DMS79 (cell line): ENCODE data around the gene OR11A1.

Source experiments
- DNase-seq: peaks from one replicate; lab custom pipeline; 2025; lab: John Stamatoyannopoulos, UW

OR11A1 gene, protein sequence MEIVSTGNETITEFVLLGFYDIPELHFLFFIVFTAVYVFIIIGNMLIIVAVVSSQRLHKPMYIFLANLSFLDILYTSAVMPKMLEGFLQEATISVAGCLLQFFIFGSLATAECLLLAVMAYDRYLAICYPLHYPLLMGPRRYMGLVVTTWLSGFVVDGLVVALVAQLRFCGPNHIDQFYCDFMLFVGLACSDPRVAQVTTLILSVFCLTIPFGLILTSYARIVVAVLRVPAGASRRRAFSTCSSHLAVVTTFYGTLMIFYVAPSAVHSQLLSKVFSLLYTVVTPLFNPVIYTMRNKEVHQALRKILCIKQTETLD

GRCh38 chr6:29456971-29457370, at the start of gene OR11A1, which contains the start of gene OR2H1:
Gene OR11A1, minus strand, starts transcription at chr6:29457071. Its CDS starts 29,430 bp downstream, at chr6:29427641.
Gene OR2H1, plus strand, starts transcription at chr6:29457155. Its CDS starts 4,615 bp downstream, at chr6:29461770.
- DNase-seq: no peak

- no peak for DNase-seq
Observed at GRCh38 chr6:29506446-29507067, 49.7 kb upstream of the OR11A1 start.

- DNase-seq: no peak
Observed at GRCh38 chr6:29505808-29506207, 48.9 kb upstream of the OR11A1 start.

GRCh38 chr6:29504961-29505360, 48.1 kb upstream of the OR11A1 start:
- no peak for DNase-seq

DNA sequence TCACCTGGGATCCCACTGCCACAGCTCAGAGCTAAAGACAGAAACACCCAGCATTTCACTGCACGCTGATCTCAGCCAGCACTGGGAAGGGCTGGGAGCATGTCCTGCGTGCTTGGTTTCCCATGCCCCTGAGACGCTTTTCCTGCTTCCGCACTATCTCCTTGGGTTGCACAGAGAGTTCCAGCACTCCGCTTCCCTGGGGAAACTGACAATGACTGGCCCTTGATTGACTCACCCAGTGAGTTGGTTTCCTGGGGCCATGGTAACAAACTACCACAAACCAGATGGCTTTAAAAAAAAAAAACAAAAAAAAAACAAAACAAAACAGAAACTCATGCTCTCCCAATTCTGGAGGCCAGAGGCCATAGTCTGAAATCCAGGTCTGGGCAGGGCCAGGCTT, 45.7 kb upstream of the OR11A1 start:
- no peak for DNase-seq

GRCh38 chr6:29502181-29502580, 45.3 kb upstream of the OR11A1 start:
- no peak for DNase-seq

GRCh38 chr6:29501106-29501505, 44.2 kb upstream of the OR11A1 start:
- DNase-seq: no peak

DNA sequence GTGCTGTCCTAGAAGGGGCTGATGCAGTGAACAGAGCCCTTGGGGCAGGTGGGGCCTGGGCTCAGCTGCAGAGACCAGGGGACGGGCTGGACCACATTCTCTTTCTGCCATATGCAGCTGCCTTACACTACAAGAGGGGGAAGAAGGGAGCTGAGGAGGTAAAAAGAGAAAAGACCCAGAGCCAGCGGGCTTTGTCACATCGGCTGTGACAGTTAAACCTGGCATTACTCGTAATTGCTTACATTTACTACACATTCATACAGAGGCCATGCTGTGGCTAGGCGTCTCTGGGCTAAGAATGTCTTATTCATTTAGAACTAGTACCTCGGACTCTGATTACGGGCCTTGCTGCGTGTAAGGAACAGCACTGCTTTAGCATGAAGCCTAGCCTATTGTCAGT, 43.7 kb upstream of the OR11A1 start:
- no peak for DNase-seq

- DNase-seq: no peak
Observed at GRCh38 chr6:29499704-29500103, 42.8 kb upstream of the OR11A1 start.

- no peak for DNase-seq
Observed at GRCh38 chr6:29496961-29497360, 40.1 kb upstream of the OR11A1 start.

DNA sequence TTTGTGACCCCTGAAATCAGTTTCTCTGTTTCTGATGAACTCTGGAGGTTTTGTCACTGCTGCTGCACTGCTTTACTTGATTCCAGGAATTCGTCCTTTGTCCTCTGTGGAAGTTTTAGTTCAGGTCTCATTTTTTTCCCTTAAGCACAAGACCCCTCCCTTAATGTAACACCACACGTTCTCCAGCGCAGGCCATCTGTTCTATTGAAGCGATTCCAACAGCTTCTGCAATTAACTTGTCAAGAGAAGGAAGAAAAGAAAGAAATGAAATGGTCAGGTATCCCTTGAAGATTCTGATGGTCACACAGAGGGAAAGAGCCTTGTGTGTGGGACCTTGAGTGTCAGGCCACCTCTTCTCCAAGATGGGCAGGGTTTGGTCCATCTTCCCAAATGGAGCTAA, 38.7 kb upstream of the OR11A1 start:
- DNase-seq: no peak

DNA sequence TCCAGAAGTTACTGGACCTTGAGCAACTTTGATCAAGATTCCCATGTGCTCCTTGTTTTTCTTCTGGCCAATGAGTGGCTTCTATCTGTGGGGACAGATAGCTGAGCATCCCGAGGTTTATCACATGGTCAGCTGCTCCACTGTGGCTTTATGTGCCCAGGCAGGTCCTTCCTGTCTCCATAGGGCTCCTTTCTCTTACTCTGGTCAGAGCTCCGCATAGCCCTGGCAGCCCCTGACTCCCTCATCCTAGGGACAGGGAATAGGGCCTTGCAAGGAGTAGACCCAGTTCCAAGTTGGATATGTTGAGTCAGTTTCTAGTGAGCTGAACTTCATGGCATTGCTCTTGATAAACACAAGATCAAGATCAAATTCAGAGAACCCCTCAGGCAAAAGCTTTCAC, 37.3 kb upstream of the OR11A1 start:
- no peak for DNase-seq

DNA sequence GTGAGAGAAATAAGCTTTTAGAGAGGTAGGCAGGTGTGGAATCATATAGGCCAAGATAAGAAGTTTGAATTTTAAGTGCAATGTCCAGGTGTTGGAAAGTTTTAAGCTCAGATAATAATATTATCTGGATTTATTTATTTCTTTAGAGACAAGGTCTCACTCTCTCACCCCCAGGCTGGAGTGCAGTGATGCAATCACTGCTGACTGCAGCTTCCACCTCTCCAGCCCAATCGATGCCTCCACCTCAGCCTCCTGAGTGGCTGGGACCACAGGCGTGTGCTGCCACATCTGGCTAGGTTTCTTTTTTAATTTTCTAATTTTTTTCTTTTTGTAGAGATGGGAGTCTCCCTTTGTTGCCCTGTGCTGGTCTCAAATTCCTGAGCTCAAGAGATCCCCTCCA, 36.4 kb upstream of the OR11A1 start:
- DNase-seq: no peak

DNA sequence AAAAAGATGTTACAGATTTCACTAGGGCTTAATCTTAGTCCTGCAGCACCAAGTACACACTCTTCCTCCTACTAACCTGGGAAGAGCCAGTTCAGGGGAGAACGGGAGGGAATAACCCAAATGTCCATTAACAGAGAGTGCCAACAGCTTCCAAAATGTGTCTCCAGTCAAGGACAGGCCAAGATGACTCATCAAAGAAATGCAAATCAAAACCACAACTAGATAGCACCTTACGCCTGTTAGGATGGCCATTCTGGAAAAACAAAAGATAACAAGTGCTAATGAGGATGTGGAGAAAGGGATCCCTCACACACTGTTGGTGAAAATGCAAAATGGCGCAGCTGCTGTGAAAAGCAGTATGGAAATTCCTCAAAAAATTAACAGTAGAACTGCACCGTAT, 34.7 kb upstream of the OR11A1 start:
- DNase-seq: no peak

DNA sequence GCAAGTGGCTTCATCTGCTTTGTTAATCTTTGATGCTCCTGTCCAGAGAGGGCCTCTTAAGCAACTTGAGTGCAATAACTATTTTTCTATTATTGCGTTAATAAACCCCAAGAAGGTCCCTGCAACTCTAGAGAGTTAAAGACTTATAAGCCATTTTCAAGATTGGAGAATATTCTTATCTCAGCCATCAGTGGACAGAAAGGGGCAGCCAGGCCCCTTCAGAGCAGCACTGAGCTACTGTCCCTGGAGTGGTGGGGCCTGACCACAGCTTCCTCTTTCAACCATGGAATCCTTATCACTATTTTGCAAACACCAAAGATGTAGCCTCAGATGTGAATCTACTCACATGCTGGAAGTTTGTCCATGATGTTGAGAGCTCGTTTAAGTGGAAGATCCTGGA, 33.7 kb upstream of the OR11A1 start:
- no peak for DNase-seq

GRCh38 chr6:29490055-29490454, 33.2 kb upstream of the OR11A1 start:
- no peak for DNase-seq

DNA sequence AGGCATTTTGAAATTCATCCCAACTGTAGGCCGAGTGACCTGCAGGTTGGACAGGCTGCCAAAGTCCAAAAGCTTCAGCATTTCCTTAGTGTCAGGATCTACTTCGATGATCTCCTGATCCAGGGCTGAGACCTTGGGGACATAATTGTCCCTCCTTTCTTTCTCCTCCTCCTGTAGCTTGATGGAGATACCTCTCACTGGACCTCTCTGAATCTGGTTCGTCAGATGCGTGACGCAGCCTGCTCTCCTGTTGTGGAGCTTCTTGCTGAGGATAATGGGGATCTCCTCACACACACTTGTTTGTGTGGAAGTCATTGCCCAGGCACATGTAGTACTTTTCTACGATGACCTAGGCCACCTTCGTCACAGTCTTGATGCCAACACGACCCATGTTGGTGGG, 32.4 kb upstream of the OR11A1 start:
- no peak for DNase-seq

DNA sequence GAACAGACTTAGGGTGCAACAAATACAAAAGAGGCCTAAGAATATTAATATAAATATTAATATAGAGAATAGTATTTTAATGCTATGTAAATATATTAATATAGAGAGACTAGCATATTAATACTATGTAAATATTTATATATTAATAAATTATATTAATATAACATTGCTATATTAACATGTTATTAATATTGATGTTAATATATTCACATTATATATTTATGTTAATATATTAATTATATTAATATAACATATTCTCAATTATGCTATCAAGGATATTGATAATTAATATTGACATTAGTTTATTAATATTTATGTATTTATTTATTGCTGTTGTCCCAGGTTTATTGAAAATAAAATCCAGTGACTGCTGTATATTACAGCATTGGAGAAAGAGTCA, 32.0 kb upstream of the OR11A1 start:
- no peak for DNase-seq

- DNase-seq: no peak
Observed at GRCh38 chr6:29487660-29488059, 30.8 kb upstream of the OR11A1 start, which contains the start of gene MAS1L. Gene MAS1L, minus strand, starts transcription at chr6:29487956. Its CDS starts 54 bp downstream, at chr6:29487902.

DNA sequence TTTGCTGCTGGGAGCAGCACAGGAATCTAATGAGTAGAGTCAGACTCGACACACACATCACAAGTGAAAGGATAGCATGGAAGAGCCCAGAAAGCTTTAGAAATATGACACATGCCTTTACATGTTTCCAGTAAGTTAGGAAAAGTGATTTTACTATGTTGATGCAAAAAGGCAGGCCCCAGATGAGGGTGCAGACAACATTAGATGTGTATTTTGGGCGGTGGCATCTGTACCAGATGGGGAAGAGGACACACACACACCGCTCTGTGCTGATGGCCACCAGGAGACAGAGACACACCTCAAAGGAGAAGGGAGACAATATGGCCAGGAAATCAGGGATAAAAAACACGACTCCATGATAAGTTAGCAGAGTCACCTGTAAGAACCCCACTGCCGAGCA, 30.3 kb upstream of the OR11A1 start:
- DNase-seq: no peak

- DNase-seq: no peak
Observed at GRCh38 chr6:29486577-29486976, 29.7 kb upstream of the OR11A1 start.

- no peak for DNase-seq
Observed at GRCh38 chr6:29483735-29484134, 26.9 kb upstream of the OR11A1 start.

DNA sequence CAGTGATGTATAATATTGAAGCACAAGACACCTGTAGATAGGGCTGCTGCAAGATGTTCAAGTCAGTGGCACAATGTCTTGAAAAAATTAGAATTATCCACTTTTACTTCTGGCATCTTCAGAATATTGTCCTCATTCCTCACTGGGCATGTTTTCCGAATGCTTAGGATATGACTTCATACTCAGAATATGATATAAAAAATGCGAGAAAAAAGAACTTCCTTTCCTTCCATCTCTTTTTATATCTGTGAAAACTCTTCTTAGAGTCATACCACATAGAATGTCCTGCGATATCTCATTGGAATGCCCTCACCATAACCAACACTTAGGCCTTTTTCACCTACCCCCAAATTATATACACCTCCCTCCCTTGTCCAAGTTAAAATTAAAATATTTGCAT, 26.3 kb upstream of the OR11A1 start:
- no peak for DNase-seq

DNA sequence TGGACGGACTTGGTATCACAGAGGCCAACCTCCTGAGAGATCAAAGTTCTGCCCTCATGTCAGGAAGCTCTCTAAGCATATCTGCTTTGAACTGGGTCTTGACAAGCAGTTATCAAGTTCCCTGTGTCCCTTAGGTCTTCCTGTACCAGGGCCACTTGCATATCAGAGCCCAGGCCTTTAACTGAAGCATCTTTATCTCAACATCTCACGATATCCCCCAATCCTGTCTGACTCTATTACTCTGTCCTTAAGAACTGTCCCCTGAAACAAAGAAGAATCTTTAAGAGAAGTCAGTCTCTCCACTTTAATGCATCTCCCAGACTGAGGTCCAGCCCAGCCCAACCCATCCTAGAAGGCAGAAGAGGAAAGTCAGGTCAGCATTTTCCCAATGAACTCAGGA, 22.7 kb upstream of the OR11A1 start:
- no peak for DNase-seq
